Spinal cord (tissue), 10 donors: ENCODE measurements around the gene POLD1. TPM values are rescaled to one million over a fixed set of nuclear protein-coding genes. Genes with fewer than 3 reads are reported as not detected.

Source experiments
- DNase-seq, 6 donors: peaks; one replicate each; pipeline versions ENCODE4 v3.0.0 to v3.0.0-alpha.2; 2013 to 2015; ENCODE audit warnings: low spot score in 6 of 6, low read depth in 4 of 6
- H3K27ac ChIP-seq: one replicate; pipeline ENCODE4 v1.5.1; 2013; ENCODE audit warnings: low read depth, low read length, control low read depth
- H3K27me3 ChIP-seq: one replicate; pipeline ENCODE4 v1.6.1; 2013; ENCODE audit warnings: low read length; ENCODE audit not compliant: control insufficient read depth, insufficient read depth
- H3K36me3 ChIP-seq: one replicate; pipeline ENCODE4 v1.6.1; 2013; ENCODE audit warnings: low read length; ENCODE audit not compliant: control insufficient read depth, insufficient read depth
- H3K4me1 ChIP-seq: one replicate; pipeline ENCODE4 v1.6.1; 2013; ENCODE audit warnings: low read length; ENCODE audit not compliant: control insufficient read depth, insufficient read depth
- H3K4me3 ChIP-seq: one replicate; pipeline ENCODE4 v1.5.1; 2013; ENCODE audit warnings: low read depth, low read length, control low read depth
- H3K9me3 ChIP-seq: one replicate; pipeline ENCODE4 v1.6.1; 2013; ENCODE audit warnings: low read length; ENCODE audit not compliant: control insufficient read depth, insufficient read depth
- WGBS: methylation state at CpG from one replicate; pipeline ENCODE4 v1.1.5; 2013; ENCODE audit warnings: missing lambda C conversion rate; ENCODE audit not compliant: insufficient coverage; 5-methylcytosine and 5-hydroxymethylcytosine counted together
- polyA plus RNA-seq, 2 donors: library from polyadenylated mRNA; unstranded; fragments of 120-200 nt; gene quantifications; one replicate each; pipeline ENCODE4 v1.2.1, GENCODE V29; 2013; ENCODE audit not compliant: insufficient read length in 2 of 2
- total RNA-seq, 2 donors: library from RNA; depleted of rRNA in 1 of 2; stranded (reverse); fragments of 120-200 nt in 1 of 2; fragments of >200 nt in 1 of 2; gene quantifications; one replicate each; pipeline versions ENCODE4 v1.2.3 to v1.2.4, GENCODE V29; 2013 to 2014
- donor health status: healthy.

Gene POLD1
- total and polyA plus RNA-seq, 4 donors: 13.1 to 29.1 (median 25.0) TPM

- Histone ChIP-seq H3K36me3 (no peaks in the 10 kb centered on the region), H3K4me1 (peaks cover 19% of the 10 kb centered on the region), H3K9me3 (no peaks in the 10 kb centered on the region), H3K27me3 (no peaks in the 10 kb centered on the region), H3K4me3 (no peak overlapping the region), H3K27ac (no peak overlapping the region)
- DNase-seq: no peak
- WGBS: 83% methylated on average over 7 of the region's 11 CpGs
Measured at GRCh38 chr19:50362656-50363424, 21.3 kb upstream of the POLD1 start.

DNA sequence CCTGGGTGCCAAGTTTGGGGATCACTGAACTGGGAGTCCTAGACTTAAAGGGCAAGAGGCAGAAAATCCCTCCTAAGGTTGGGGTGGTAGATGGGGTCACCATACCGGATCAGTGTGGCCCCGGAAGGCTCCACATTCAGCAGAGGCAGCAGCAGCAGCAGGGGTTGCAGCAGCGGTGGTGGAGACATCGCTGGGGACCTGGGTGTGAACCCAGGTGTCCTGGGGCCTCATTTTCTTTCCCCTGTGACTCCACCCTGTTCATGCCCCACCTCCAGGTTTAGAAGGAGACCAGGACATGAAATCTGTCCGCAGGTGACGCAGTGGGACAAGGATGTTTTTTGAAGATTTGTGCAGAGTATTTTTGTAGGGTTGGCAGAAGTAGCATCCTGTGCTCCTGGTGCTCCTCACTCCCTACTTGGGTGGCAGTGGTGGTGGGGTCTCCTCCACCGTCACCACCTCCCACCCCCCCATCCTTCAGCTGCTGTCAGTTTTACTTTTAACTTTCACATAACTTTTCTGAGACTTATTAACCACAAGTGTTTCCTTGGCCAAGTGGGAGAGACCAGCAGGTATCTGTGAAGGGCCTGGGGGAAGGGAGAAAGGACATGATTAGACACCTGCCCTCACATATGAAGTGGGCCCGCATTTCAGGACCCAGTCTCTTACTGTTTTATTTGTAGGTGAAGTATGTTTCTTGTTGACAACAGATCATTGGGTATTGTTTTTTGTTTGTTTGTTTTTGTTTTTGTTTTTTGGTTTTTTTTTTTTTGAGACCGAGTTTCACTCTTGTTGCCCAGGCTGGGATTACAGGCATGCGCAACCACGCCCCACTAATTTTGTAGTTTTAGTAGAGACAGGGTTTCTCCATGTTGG lies 18.5 kb upstream of the POLD1 start, which contains the start of gene NAPSA:
Gene NAPSA (minus strand): TSS at position 206 of the 873 bp plus-strand sequence. CDS start 18 bp downstream, at position 188.
- Histone ChIP-seq H3K36me3 (no peaks in the 10 kb centered on the region), H3K9me3 (no peaks in the 10 kb centered on the region), H3K4me1 (peaks cover 15% of the 10 kb centered on the region), H3K4me3 (no peak within 1 kb of the TSS), H3K27me3 (no peaks in the 10 kb centered on the region), H3K27ac (no peak within 1 kb of the TSS)
- no peak for DNase-seq
- 90% methylated on average over 7 of the region's 11 CpGs for WGBS

GRCh38 chr19:50368649-50369570 lies 15.2 kb upstream of the POLD1 start:
- no peaks in the 10 kb centered on the region for H3K27me3 ChIP-seq
- peak overlapping the region; percentile 88 for H3K27ac ChIP-seq
- H3K4me1 ChIP-seq: peaks cover 15% of the 10 kb centered on the region
- 2% methylated on average over 22 of the region's 34 CpGs for WGBS
- peak overlapping the region; percentile 83 for H3K4me3 ChIP-seq
- peak; percentile 68 to 97 (median 84) for DNase-seq
- H3K9me3 ChIP-seq: no peaks in the 10 kb centered on the region
- no peaks in the 10 kb centered on the region for H3K36me3 ChIP-seq

- H3K4me1 ChIP-seq: peaks cover 22% of the 10 kb centered on the region
- no peak for DNase-seq
- no peaks in the 10 kb centered on the region for H3K27me3 ChIP-seq
- H3K36me3 ChIP-seq: no peaks in the 10 kb centered on the region
- H3K27ac ChIP-seq: no peak overlapping the region
- H3K9me3 ChIP-seq: no peaks in the 10 kb centered on the region
- H3K4me3 ChIP-seq: no peak overlapping the region
- 91% methylated on average over 4 of the region's 10 CpGs for WGBS
Measured at GRCh38 chr19:50371914-50372475, 12.2 kb upstream of the POLD1 start.

- H3K27ac ChIP-seq: peak within 1 kb of the TSS; percentile 96
- peak; percentile 93 to 99 (median 96) for DNase-seq
- peak within 1 kb of the TSS; percentile 68 for H3K4me3 ChIP-seq
- no peaks in the 10 kb centered on the region for H3K9me3 ChIP-seq
- no peaks in the 10 kb centered on the region for H3K27me3 ChIP-seq
- under 1% methylated on average over 55 of the region's 67 CpGs for WGBS
- H3K36me3 ChIP-seq: peaks cover 42% of the 10 kb centered on the region
- peaks cover 25% of the 10 kb centered on the region for H3K4me1 ChIP-seq
Measured at GRCh38 chr19:50376166-50377050, 7.7 kb upstream of the POLD1 start, which contains the start of gene NR1H2. NR1H2 (plus strand) TSS chr19:50376457; CDS start chr19:50377606, 1,149 bp downstream.

GRCh38 chr19:50377051-50377461 lies 7.1 kb upstream of the POLD1 start:
- 32% methylated on average over 7 of the region's 7 CpGs for WGBS
- no peaks in the 10 kb centered on the region for H3K27me3 ChIP-seq
- peaks cover 48% of the 10 kb centered on the region for H3K36me3 ChIP-seq
- H3K4me1 ChIP-seq: peaks cover 29% of the 10 kb centered on the region
- H3K4me3 ChIP-seq: no peak overlapping the region
- H3K27ac ChIP-seq: no peak overlapping the region
- no peaks in the 10 kb centered on the region for H3K9me3 ChIP-seq
- no peak for DNase-seq

- 80% methylated on average over 4 of the region's 9 CpGs for WGBS
- Histone ChIP-seq H3K27ac (no peak overlapping the region), H3K36me3 (peaks cover 53% of the 10 kb centered on the region), H3K4me1 (peaks cover 29% of the 10 kb centered on the region), H3K4me3 (no peak overlapping the region), H3K9me3 (no peaks in the 10 kb centered on the region), H3K27me3 (no peaks in the 10 kb centered on the region)
- DNase-seq: no peak
Measured at GRCh38 chr19:50377517-50377916, 6.6 kb upstream of the POLD1 start.

- WGBS: 96% methylated on average over 34 of the region's 36 CpGs
Measured at GRCh38 chr19:50378169-50378862, 5.8 kb upstream of the POLD1 start.

More at GRCh38 chr19:50378169-50378862, 5.8 kb upstream of the POLD1 start:
- no peak for DNase-seq
- peaks cover 58% of the 10 kb centered on the region for H3K36me3 ChIP-seq
- H3K4me1 ChIP-seq: peaks cover 29% of the 10 kb centered on the region
- H3K9me3 ChIP-seq: no peaks in the 10 kb centered on the region
- no peaks in the 10 kb centered on the region for H3K27me3 ChIP-seq
- H3K4me3 ChIP-seq: no peak overlapping the region
- no peak overlapping the region for H3K27ac ChIP-seq
